OCI-LY1 (cell line): ENCODE data around the gene MTG2.

ENCODE experiments used
- H2AFZ ChIP-seq: fragments of 200-600 bp; sonication (generic), shearing (Covaris generic); 2 replicates; pipeline ENCODE4 v1.6.0; 2014; ENCODE audit warnings: antibody characterized with exemption, mild to moderate bottlenecking, low read length
- H3F3A ChIP-seq: fragments of 200-600 bp; sonication (generic), shearing (Covaris generic); 2 replicates; pipeline ENCODE4 v1.6.0; 2014; ENCODE audit warnings: mild to moderate bottlenecking, antibody characterized with exemption, low read length, moderate library complexity; ENCODE audit not compliant: insufficient read depth
- H3K27ac ChIP-seq: fragments of 200-600 bp; sonication (generic); 2 replicates; pipeline ENCODE4 v1.5.1; 2014; ENCODE audit warnings: low read length, mixed run types, mild to moderate bottlenecking, low read depth; ENCODE audit not compliant: poor library complexity, severe bottlenecking
- H3K27me3 ChIP-seq: fragments of 200-600 bp; sonication (generic); 2 replicates; pipeline ENCODE4 v1.6.0; 2014; ENCODE audit warnings: antibody characterized with exemption, mild to moderate bottlenecking, low read length, moderate library complexity; ENCODE audit not compliant: insufficient read depth
- H3K36me3 ChIP-seq: fragments of 200-600 bp; sonication (generic); 2 replicates; pipeline ENCODE4 v1.6.1; 2014; ENCODE audit warnings: mild to moderate bottlenecking, antibody characterized with exemption, low read length, moderate library complexity, mixed read lengths; ENCODE audit not compliant: insufficient read depth
- H3K4me1 ChIP-seq: fragments of 200-600 bp; sonication (generic); 2 replicates; pipeline ENCODE4 v1.5.1; 2014; ENCODE audit warnings: mild to moderate bottlenecking, low read length, moderate library complexity; ENCODE audit not compliant: insufficient read depth, severe bottlenecking
- H3K4me2 ChIP-seq: fragments of 200-600 bp; sonication (generic), shearing (Covaris generic); 2 replicates; pipeline ENCODE4 v1.6.1; 2014; ENCODE audit warnings: low read length
- H3K4me3 ChIP-seq: fragments of 200-600 bp; sonication (generic); 2 replicates; pipeline ENCODE4 v1.5.1; 2014; ENCODE audit warnings: low read length, low read depth, mild to moderate bottlenecking, mixed read lengths; ENCODE audit not compliant: poor library complexity, severe bottlenecking
- H3K79me2 ChIP-seq: fragments of 200-600 bp; shearing (Covaris generic); 2 replicates; pipeline ENCODE4 v1.6.1; 2016; ENCODE audit warnings: mixed run types, low read length, mixed read lengths; ENCODE audit not compliant: insufficient read depth
- H3K9ac ChIP-seq: fragments of 200-600 bp; sonication (generic), shearing (Covaris generic); 2 replicates; pipeline ENCODE4 v1.6.1; 2014; ENCODE audit warnings: mild to moderate bottlenecking, low read length, mixed read lengths
- H3K9me2 ChIP-seq: fragments of 200-600 bp; sonication (generic), shearing (Covaris generic); 2 replicates; pipeline ENCODE4 v1.6.1; 2014; ENCODE audit warnings: low read depth, mild to moderate bottlenecking, low read length, mixed read lengths
- H3K9me3 ChIP-seq: fragments of 200-600 bp; shearing (Covaris generic); 2 replicates; pipeline ENCODE4 v1.6.1; 2014; ENCODE audit warnings: low read length, mixed read lengths
- H4K20me1 ChIP-seq: fragments of 200-600 bp; sonication (generic), shearing (Covaris generic); 2 replicates; pipeline ENCODE4 v1.6.0; 2016; ENCODE audit warnings: mild to moderate bottlenecking, low read length; ENCODE audit not compliant: insufficient read depth
- CTCF ChIP-seq: fragments of 200-600 bp; sonication (generic), shearing (Covaris generic); IDR thresholded peaks from 2 replicates; pipeline ENCODE4 v1.5.1; 2017; ENCODE audit warnings: mild to moderate bottlenecking, antibody characterized with exemption, low read length, moderate library complexity, mixed read lengths
- EZH2 ChIP-seq: fragments of 200-600 bp; sonication (generic), shearing (Covaris generic); IDR thresholded peaks from 2 replicates; pipeline ENCODE4 v1.8.0; 2017; ENCODE audit warnings: borderline replicate concordance, mixed run types, mild to moderate bottlenecking, antibody characterized with exemption, low read length, moderate library complexity, mixed read lengths

Gene MTG2

GRCh38 chr20:62212299-62212698 lies 29.5 kb downstream of the MTG2 start:
- Histone ChIP-seq H4K20me1 (no peaks in the 10 kb centered on the region), H3K27ac (no peak overlapping the region), H3K4me2 (no peak overlapping the region), H3F3A (no peaks in the 10 kb centered on the region), H3K9me3 (no peaks in the 10 kb centered on the region), H3K36me3 (no peaks in the 10 kb centered on the region), H3K79me2 (no peaks in the 10 kb centered on the region), H2AFZ (no peak overlapping the region), H3K4me1 (no peaks in the 10 kb centered on the region), H3K27me3 (no peaks in the 10 kb centered on the region), H3K9me2 (no peaks in the 10 kb centered on the region), H3K4me3 (no peak overlapping the region), H3K9ac (no peak overlapping the region)
- TF ChIP-seq EZH2 (no peak), CTCF (no peak)

GRCh38 chr20:62214067-62214466 lies 31.2 kb downstream of the MTG2 start:
- no peak overlapping the region for H3K4me3 ChIP-seq
- H3K79me2 ChIP-seq = no peaks in the 10 kb centered on the region
- TF ChIP-seq CTCF (no peak), EZH2 (no peak)
- H4K20me1 ChIP-seq = no peaks in the 10 kb centered on the region
- H3F3A ChIP-seq = no peaks in the 10 kb centered on the region
- no peaks in the 10 kb centered on the region for H3K9me2 ChIP-seq
- H3K27me3 ChIP-seq = 0 out of 2 replicates have a peak, but pooled peaks cover 5% of the 10 kb centered on the region
- H3K36me3 ChIP-seq = no peaks in the 10 kb centered on the region
- H3K27ac ChIP-seq = no peak overlapping the region
- no peak overlapping the region for H3K4me2 ChIP-seq
- H2AFZ ChIP-seq = no peak overlapping the region
- no peaks in the 10 kb centered on the region for H3K4me1 ChIP-seq
- H3K9ac ChIP-seq = no peak overlapping the region
- no peaks in the 10 kb centered on the region for H3K9me3 ChIP-seq

GRCh38 chr20:62215020-62215990 lies 32.5 kb downstream of the MTG2 start:
- Histone ChIP-seq H3K4me2 (no peak overlapping the region), H3K4me1 (no peaks in the 10 kb centered on the region)

More at GRCh38 chr20:62215020-62215990, 32.5 kb downstream of the MTG2 start:
- Histone ChIP-seq H3K4me3 (no peak overlapping the region), H3K9me3 (no peaks in the 10 kb centered on the region), H3F3A (no peaks in the 10 kb centered on the region), H3K79me2 (no peaks in the 10 kb centered on the region), H3K36me3 (no peaks in the 10 kb centered on the region), H3K27ac (no peak overlapping the region), H3K27me3 (0 out of 2 replicates have a peak, but pooled peaks cover 5% of the 10 kb centered on the region), H3K9ac (no peak overlapping the region), H4K20me1 (no peaks in the 10 kb centered on the region), H2AFZ (no peak overlapping the region), H3K9me2 (no peaks in the 10 kb centered on the region)
- no peak for TF ChIP-seq EZH2
- TF ChIP-seq CTCF = no peak
